Mucosa of rectum (tissue), 2 donors: Measurements from ENCODE around the gene LDB1.

ENCODE experiments used
- H3K27ac ChIP-seq, 2 donors: one replicate each; pipeline ENCODE4 v1.7.0; 2013; ENCODE audit warnings: inconsistent platforms in 2 of 2, low read depth in 2 of 2, low read length in 2 of 2
- H3K27me3 ChIP-seq, 2 donors: one replicate each; pipeline ENCODE4 v1.7.0; 2013; ENCODE audit warnings: low read length in 2 of 2; ENCODE audit not compliant: control insufficient read depth in 2 of 2, insufficient read depth in 2 of 2
- H3K36me3 ChIP-seq, 2 donors: one replicate each; pipeline ENCODE4 v1.7.0; 2013; ENCODE audit warnings: low read length in 2 of 2; ENCODE audit not compliant: control insufficient read depth in 2 of 2, insufficient read depth in 2 of 2
- H3K4me1 ChIP-seq, 2 donors: one replicate each; pipeline ENCODE4 v1.7.0; 2013; ENCODE audit warnings: low read length in 2 of 2, mild to moderate bottlenecking in 1 of 2; ENCODE audit not compliant: control insufficient read depth in 2 of 2, insufficient read depth in 2 of 2
- H3K4me3 ChIP-seq, 2 donors: one replicate each; pipeline ENCODE4 v1.7.0; 2013; ENCODE audit warnings: low read length in 2 of 2
- H3K9ac ChIP-seq, 2 donors: one replicate each; pipeline ENCODE4 v1.7.0; 2013; ENCODE audit warnings: low read length in 2 of 2, low read depth in 1 of 2, mild to moderate bottlenecking in 1 of 2
- H3K9me3 ChIP-seq, 2 donors: one replicate each; pipeline ENCODE4 v1.7.0; 2013; ENCODE audit warnings: low read length in 2 of 2; ENCODE audit not compliant: control insufficient read depth in 2 of 2
- donor health status: healthy.
- donor health status: Normal muscosa, but diverticular disease.

Gene LDB1

DNA sequence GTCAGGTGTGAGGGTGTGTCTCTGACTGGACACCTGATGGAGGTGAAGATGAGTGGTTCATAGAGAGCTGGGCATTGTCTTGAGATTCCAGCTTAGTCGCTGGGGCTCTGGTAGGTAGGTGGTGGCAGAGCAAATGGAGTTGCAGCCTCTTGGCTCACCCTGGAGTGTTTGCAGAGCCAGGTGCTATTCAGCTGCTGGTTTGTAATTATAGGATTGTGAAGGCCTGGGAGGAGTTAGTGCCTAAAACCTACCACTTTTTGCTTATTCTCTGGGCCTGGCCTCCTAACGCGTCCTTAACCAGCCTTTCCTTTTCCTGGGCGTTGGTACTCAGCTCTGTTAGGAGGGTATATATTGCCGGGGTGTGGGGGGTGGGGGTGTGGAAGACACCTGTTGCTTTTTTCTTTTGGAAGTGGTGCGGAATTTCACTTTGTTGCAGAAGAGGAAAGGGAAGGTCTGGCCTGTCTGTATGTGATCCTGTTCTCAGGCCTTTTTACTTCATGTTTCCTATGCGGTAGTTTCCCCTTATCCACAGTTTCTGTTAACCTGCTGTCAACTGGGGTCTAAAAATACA lies 15.9 kb upstream of the LDB1 start:
- Histone ChIP-seq H3K9ac (peak overlapping the region in 1 of 2 donors; percentile 2), H3K4me3 (no peak overlapping the region), H3K27me3 (no peaks in the 10 kb centered on the region), H3K27ac (no peak overlapping the region), H3K9me3 (no peaks in the 10 kb centered on the region), H3K36me3 (peaks cover 31 to 35% of the 10 kb centered on the region in 2 donors), H3K4me1 (peaks cover 14 to 16% of the 10 kb centered on the region in 2 donors)

DNA sequence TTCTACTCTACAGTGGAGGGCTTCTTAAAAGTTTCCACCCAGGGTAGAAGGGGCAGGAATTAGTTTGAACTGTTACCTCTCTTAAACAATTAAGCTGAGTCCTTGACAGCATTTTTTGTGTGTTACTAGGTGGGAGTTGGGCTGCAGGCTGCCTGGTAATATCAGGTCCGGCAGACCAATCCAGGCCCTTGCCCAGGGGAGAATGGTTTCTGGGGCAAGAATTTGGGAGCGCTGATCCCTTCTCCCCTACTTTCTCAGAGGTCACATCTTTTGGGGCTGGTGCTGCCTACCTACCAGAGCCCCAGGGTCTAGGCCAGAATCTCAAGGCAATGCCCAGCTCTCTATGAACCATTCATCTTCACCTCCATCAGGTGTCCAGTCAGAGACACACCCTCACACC lies 14.2 kb upstream of the LDB1 start:
- peak overlapping the region; percentile 57 to 87 for H3K9ac ChIP-seq
- peak overlapping the region; percentile 75 to 98 for H3K4me3 ChIP-seq
- H3K4me1 ChIP-seq = peaks cover 14 to 16% of the 10 kb centered on the region in 2 donors
- no peaks in the 10 kb centered on the region for H3K9me3 ChIP-seq
- H3K27me3 ChIP-seq = no peaks in the 10 kb centered on the region
- peak overlapping the region in 1 of 2 donors; percentile 87 for H3K27ac ChIP-seq
- peaks cover 19% of the 10 kb centered on the region in 2 donors for H3K36me3 ChIP-seq

DNA sequence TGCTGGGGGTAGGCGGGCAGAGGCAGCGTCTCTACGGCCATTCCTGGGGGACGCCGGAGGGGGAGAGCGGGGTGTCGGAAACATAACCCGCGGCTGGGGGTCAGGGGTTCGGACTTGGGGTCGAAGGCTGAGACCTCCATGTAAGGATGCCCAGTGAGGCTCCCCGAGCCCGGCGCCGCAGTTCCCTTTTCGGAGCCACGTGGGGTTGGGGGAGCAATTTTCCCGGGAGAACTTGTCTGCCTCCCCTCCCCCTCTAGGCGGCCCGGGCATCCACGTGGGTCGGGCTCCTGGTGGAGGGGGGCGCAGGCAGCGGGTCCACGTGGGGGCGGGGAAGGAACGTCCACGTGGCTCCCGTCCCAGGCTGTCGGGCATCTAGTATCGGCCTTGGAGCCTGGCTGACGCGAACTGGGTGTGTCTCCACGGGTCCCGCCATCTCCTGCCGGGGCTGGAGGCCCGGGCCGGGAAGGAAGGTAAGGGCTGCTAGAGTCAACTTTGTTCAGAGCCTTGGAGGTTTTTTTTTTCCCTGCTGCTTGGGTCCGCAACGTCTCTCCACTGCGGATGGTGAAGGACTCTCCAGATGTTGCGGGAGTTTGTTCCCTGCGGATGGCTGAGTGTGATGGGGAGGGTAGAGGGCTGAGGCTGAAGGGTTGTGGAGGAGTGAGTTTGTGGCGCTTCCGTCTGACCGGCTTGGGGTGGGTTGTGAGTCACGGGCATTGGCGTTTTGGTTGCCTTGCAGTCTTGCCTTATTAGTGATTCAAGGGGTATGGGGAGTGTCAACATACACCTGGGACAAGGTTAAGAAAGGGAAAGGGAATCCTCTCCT lies 13.4 kb upstream of the LDB1 start:
- no peaks in the 10 kb centered on the region for H3K27me3 ChIP-seq
- peaks cover 14 to 16% of the 10 kb centered on the region in 2 donors for H3K4me1 ChIP-seq
- peak overlapping the region; percentile 75 to 87 for H3K27ac ChIP-seq
- peak overlapping the region; percentile 75 to 87 for H3K9ac ChIP-seq
- no peaks in the 10 kb centered on the region for H3K9me3 ChIP-seq
- peak overlapping the region; percentile 75 to 98 for H3K4me3 ChIP-seq
- H3K36me3 ChIP-seq = peaks cover 10% of the 10 kb centered on the region in 2 donors

DNA sequence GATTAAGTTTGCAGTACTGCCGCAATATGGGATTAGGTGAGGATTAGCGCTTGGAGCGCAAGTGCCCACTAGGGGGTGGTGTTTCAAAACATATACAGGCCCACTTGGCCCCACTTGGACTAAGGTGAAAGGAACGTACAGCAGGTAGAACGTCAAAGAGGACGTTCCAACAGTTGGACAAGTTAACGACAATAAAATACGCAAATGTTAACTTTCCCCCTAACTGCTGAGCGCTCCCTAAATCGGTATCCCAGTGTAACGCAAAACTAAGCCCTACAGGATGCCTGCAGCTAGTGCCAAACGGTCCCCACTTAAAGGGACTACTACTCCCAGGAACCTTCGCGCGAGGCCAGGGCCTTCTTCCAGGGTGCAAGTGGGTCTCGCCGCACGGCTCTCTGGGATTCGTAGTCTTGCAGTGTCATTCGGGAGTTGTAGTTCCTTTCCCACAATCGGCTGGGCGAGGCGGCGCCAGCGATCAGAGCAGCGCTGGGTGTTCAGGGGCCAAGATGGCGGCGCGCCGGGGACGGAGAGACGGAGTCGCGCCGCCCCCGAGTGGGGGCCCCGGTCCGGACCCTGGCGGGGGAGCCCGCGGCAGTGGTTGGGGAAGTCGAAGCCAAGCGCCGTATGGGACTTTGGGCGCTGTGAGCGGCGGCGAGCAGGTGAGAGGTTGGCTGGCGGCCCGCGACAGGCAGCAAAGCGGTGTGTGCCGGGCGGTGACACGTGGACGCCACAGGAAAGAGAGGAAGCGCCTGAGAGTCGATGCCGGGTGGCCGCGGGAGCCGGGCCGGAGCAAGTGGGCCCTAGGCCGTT lies 12.6 kb upstream of the LDB1 start, which contains the start of gene PPRC1:
Gene PPRC1 (plus strand): TSS at position 478 of the 810 bp plus-strand sequence. CDS start 29 bp downstream, at position 507.
- Histone ChIP-seq H3K27me3 (no peaks in the 10 kb centered on the region), H3K27ac (peak within 1 kb of the TSS; percentile 75 to 87), H3K36me3 (peaks cover 2% of the 10 kb centered on the region in 2 donors), H3K9ac (peak within 1 kb of the TSS; percentile 75 to 87), H3K9me3 (no peaks in the 10 kb centered on the region), H3K4me3 (peak within 1 kb of the TSS; percentile 75 to 98), H3K4me1 (peaks cover 14 to 16% of the 10 kb centered on the region in 2 donors)

DNA sequence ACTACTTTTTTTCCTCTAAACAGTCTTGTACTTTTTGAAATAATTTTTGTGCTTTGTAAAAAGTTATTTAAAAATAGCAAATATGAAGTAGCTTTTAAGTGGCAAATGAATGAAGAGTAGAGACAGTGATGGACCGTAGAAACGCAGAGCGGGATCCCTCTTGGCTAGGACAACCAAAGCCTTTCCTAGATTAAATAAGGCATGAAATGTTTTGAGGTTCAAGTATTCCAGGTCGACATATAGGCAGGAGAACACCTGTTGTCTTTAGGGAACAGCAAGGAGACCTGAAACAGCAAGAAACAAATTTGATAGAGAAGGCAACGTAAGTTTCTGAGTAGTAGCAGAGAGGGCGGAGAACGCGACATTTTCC lies 12.0 kb upstream of the LDB1 start:
- H3K4me1 ChIP-seq = peaks cover 14 to 16% of the 10 kb centered on the region in 2 donors
- H3K9me3 ChIP-seq = no peaks in the 10 kb centered on the region
- H3K9ac ChIP-seq = peak overlapping the region; percentile 45 to 74
- H3K4me3 ChIP-seq = peak overlapping the region; percentile 75 to 98
- no peaks in the 10 kb centered on the region for H3K36me3 ChIP-seq
- peak overlapping the region; percentile 75 to 87 for H3K27ac ChIP-seq
- H3K27me3 ChIP-seq = no peaks in the 10 kb centered on the region

DNA sequence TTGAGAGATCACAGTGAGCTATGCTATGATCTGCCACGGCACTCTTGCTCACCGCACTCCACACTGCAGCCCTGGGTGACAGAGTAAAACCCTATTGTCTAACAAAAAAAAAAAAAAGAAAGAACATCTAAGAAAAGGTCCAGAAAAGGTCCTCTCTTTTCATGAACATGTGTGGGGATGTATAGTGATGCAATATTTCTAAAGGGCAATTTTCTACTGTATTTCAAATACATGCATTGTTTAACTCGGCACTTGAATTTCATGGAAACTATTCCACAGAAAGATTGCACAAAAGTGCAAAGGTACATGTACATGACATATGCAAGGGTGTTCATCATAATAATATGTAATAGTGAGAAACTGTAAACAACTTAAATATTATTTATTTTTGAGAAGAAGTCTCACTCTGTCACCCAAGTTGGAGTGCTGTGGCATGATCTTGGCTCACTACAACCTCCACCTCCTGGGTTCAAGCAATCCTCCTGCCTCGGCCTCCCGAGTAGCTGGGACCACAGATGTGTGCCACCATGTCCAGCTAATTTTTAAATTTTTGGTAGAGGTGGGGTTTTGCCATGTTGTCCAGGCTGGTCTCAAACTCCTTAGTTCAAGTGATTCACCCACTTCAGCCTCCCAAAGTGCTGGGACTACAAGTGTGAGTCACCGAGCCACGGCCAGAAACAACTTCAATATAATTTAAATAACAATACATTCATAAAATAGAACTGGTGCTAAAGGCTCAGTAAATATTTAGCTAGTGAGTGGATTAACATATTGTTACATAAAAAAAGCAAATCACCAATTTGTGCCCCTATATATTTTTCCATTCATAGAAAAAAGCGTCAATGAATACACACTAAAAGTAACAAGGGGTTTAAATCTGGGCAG lies 11.4 kb upstream of the LDB1 start:
- Histone ChIP-seq H3K4me1 (peaks cover 14 to 16% of the 10 kb centered on the region in 2 donors), H3K9ac (no peak overlapping the region), H3K9me3 (no peaks in the 10 kb centered on the region), H3K4me3 (no peak overlapping the region), H3K27me3 (no peaks in the 10 kb centered on the region), H3K27ac (peak overlapping the region in 1 of 2 donors; percentile 75), H3K36me3 (no peaks in the 10 kb centered on the region)

DNA sequence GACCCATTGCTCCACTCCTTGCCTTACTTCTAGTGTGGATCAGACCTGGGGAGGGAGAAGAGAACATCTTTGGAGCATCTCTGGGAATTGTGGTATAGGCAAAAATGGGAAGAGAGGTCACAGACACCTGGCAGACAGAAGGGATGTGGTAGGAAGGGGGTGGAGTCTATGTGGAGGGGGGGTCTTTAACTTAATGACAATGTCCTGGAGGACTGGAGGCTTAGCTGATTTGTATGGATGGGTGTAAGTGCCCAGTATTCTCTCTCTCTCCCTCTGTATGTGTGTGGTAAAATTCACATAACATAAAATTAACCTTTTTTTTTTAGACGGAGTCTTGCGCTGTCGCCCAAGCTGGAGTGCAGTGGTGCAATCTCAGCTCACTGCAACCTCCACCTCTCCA lies 3.1 kb upstream of the LDB1 start:
- Histone ChIP-seq H3K9ac (no peak overlapping the region), H3K27ac (no peak overlapping the region), H3K4me3 (no peak overlapping the region), H3K9me3 (no peaks in the 10 kb centered on the region), H3K27me3 (no peaks in the 10 kb centered on the region), H3K4me1 (peaks cover 13 to 17% of the 10 kb centered on the region in 2 donors), H3K36me3 (no peaks in the 10 kb centered on the region)

DNA sequence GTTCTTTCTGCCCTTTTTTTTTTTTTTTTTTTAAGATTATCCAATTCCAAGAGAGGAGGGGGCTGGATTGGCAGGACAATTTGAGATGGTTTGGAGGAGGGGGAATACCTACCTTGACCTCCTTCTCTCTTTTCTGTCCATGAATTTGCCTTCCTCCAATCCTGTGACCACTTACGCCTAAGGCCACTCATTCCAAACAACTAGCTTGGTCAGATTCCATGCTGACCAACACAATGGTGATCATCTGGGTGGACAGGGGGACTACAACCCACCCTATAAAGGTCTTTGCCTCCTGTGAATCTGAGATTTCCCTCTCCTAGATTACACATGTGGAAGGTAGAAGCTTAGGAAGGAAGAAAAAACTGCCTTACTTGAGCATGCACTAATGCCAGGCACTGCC lies 2.3 kb upstream of the LDB1 start:
- no peak overlapping the region for H3K4me3 ChIP-seq
- H3K9me3 ChIP-seq = no peaks in the 10 kb centered on the region
- no peaks in the 10 kb centered on the region for H3K36me3 ChIP-seq
- H3K27me3 ChIP-seq = no peaks in the 10 kb centered on the region
- H3K4me1 ChIP-seq = peaks cover 20 to 25% of the 10 kb centered on the region in 2 donors
- no peak overlapping the region for H3K27ac ChIP-seq
- H3K9ac ChIP-seq = no peak overlapping the region

DNA sequence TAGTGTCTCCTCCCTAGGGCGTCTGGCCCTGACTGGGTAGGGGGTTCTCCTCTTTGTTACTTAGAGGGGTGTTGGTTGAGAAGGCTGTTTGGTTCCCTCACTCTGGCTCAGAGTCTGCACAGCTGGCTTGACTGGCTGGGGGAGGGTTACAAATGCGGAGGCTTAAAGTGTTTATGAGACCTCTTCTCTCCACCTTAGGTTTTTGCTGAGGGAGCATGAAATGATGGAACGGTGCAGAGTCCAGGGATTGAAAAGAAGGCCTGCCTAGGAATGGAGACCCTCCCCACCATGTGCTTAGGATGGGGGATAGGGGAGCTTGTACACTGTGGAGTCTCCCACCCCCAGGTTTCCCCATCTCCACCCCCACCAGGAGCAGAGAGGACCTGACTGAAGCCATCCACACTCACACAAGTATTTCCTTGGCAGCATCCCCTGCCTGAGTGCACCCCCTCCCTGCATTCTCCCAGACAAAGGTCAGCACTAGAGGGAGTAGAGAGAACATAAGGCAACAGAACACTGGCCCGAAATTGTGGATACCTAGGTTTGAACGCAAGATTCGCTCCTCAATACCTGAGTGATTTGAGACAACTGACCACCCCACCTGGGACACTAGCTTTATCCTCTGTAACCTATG lies 1.7 kb upstream of the LDB1 start:
- no peaks in the 10 kb centered on the region for H3K9me3 ChIP-seq
- peak overlapping the region; percentile 90 to 95 for H3K27ac ChIP-seq
- H3K4me3 ChIP-seq = peak overlapping the region in 1 of 2 donors; percentile 89
- H3K4me1 ChIP-seq = peaks cover 26 to 31% of the 10 kb centered on the region in 2 donors
- H3K36me3 ChIP-seq = no peaks in the 10 kb centered on the region
- no peaks in the 10 kb centered on the region for H3K27me3 ChIP-seq
- H3K9ac ChIP-seq = peak overlapping the region; percentile 86 to 92
